ENCODE data around the gene PAX4. TPM values are rescaled to one million over a fixed set of nuclear protein-coding genes. Genes with fewer than 3 reads are reported as not detected.
A peak's percentile ranks its signal among the peaks of the same experiment; 100 is the strongest.

The PAX4 gene
- total RNA-seq, 2 donors from 2014 or later = not detected

- no peak for TF ChIP-seq CTCF (IDR thresholded peaks at IDR 0.05)
- DNase-seq (ENCODE audit: low spot score) = no peak
- no peaks in the 10 kb centered on the region for H3K27me3 ChIP-seq
- no peaks in the 10 kb centered on the region for H3K36me3 ChIP-seq
- H3K9me3 ChIP-seq = no peaks in the 10 kb centered on the region
- H3K4me3 ChIP-seq = no peak overlapping the region
- no peaks in the 10 kb centered on the region for H3K4me1 ChIP-seq
- H3K27ac ChIP-seq = no peak overlapping the region
Observed at GRCh38 chr7:127638197-127638596, 20.3 kb upstream of the PAX4 start.

DNA sequence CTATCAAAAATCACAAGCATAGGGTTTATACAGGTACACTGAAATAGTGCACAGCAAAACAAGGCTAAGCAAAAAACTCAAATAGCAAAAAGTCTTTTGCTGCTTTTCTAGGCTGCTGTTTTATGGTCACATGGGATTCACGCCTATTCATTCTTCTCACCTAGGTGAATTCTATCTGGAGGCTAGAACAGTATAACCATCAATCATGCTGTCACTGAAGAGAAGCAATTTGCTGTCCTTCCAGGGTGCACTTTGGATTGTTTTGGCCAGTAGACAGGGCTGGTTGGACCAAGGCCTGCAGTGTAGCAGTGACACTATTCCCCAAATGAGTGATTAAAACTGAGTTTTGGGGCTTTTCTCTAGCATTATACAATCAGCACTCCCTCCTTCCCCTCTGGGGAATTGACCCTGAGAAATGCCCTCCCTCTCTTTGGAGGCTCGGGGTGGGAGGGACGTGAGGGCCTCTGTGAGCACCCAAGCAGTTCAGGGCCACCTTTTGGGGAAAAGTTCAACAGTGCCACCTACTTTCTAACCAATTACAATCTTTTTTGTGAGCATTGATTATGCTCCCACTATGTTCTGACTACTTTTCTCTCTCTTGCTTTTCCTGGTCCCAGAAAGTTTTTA lies 17.8 kb upstream of the PAX4 start:
- no peak overlapping the region for H3K27ac ChIP-seq

GRCh38 chr7:127632276-127632910 lies 14.5 kb upstream of the PAX4 start:
- no peaks in the 10 kb centered on the region for H3K9me3 ChIP-seq
- no peak overlapping the region for H3K27ac ChIP-seq
- TF ChIP-seq CTCF (IDR thresholded peaks at IDR 0.05) = no peak
- H3K36me3 ChIP-seq = no peaks in the 10 kb centered on the region
- no peak overlapping the region for H3K4me3 ChIP-seq
- H3K4me1 ChIP-seq = no peaks in the 10 kb centered on the region
- DNase-seq (ENCODE audit: low spot score) = no peak
- no peaks in the 10 kb centered on the region for H3K27me3 ChIP-seq

More for the DNA sequence above, 17.8 kb upstream of the PAX4 start:
- Histone ChIP-seq H3K36me3 (no peaks in the 10 kb centered on the region), H3K4me1 (no peaks in the 10 kb centered on the region), H3K27me3 (no peaks in the 10 kb centered on the region), H3K4me3 (no peak overlapping the region), H3K9me3 (no peaks in the 10 kb centered on the region)
- no peak for DNase-seq (ENCODE audit: low spot score)
- TF ChIP-seq CTCF (IDR thresholded peaks at IDR 0.05) = no peak

DNA sequence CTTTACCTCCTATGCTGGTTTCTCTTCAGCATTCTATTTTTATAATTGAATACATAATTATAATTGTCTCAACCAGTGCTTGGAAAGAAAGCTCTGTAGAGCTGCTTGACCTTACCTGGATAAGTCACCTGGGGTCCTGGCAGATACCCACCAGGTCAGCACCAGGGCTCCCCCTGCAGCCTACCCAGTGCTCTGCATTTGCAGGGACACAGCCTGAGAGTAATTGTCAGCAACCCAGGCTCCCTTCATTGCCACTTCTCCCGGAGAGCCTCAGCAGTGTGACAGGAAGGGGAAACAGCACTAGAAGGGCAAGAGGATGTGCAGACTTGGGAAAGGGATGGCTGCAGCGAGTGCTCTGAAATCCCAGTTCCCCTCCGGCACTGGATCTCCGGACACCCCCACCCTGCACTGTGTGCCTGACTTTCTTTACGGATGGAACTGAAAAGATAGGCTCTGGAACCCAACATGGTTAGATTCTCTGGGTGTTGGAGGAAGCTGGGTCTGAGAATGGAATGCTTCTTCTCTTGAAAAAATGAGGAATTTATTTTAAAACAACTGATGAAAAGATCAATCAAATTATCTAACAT lies 11.4 kb upstream of the PAX4 start:
- Histone ChIP-seq H3K27me3 (no peaks in the 10 kb centered on the region), H3K36me3 (no peaks in the 10 kb centered on the region), H3K27ac (no peak overlapping the region), H3K4me1 (no peaks in the 10 kb centered on the region), H3K4me3 (no peak overlapping the region), H3K9me3 (no peaks in the 10 kb centered on the region)
- no peak for DNase-seq (ENCODE audit: low spot score)
- TF ChIP-seq CTCF (IDR thresholded peaks at IDR 0.05) = peak in 1 of 2 donors; percentile 35

- no peaks in the 10 kb centered on the region for H3K9me3 ChIP-seq
Observed at GRCh38 chr7:127628445-127628844, 10.5 kb upstream of the PAX4 start.

More at GRCh38 chr7:127628445-127628844, 10.5 kb upstream of the PAX4 start:
- H3K27me3 ChIP-seq = no peaks in the 10 kb centered on the region
- no peak overlapping the region for H3K4me3 ChIP-seq
- no peak for TF ChIP-seq CTCF (IDR thresholded peaks at IDR 0.05)
- DNase-seq (ENCODE audit: low spot score) = no peak
- no peak overlapping the region for H3K27ac ChIP-seq
- no peaks in the 10 kb centered on the region for H3K4me1 ChIP-seq
- H3K36me3 ChIP-seq = no peaks in the 10 kb centered on the region
